ENCODE data around the gene PACRG. TPM values are rescaled to one million over a fixed set of nuclear protein-coding genes. Genes with fewer than 3 reads are reported as not detected.

The PACRG gene
- total RNA-seq, 1 experiment from 2014 or later, result 0.59 TPM

DNA sequence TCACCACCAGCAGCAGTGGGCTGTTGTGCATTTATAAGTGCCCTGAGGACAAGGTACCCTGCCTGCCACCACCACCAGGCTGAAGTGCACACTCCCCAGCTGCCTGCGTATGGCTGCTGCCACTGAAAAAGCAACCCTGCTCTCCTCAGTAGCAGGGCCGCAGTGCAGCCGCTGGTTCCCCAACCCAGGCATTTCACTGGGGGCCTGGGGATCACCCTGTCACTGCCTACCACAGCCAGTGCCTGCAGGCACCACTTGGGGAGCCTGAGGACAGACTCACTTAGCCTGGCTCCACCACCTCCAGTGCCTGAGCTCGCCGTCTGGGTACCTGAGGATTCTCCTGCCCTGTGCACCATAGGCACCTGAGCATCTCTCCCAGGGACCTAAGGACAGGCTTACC lies 215.6 kb downstream of the PACRG start:
- ChIA-PET POLR2A (no interaction called here), CTCF (no interaction called here)
- H3K27me3 ChIP-seq (ENCODE audit: control insufficient read depth, insufficient read depth, low read length), result no peaks in the 10 kb centered on the region
- in situ Hi-C loops (cut with HindIII; ENCODE audit: low pct_unique_long_range_greater_than_20kb, low sequenced_read_pairs) (no loop called here), intact Hi-C loops (cut with micrococcal nuclease; ENCODE audit: unreplicated experiment) (no loop called here)
- H3K9me3 ChIP-seq (ENCODE audit: control insufficient read depth, insufficient read depth, low read depth, low read length), result peaks cover 5% of the 10 kb centered on the region; the same call in 1 of the 2 replicates
- ATAC-seq (no peak), DNase-seq (ENCODE audit: low read depth, low spot score) (no peak)
- no peak overlapping the region for H3K27ac ChIP-seq (ENCODE audit: low read length)
- H3K36me3 ChIP-seq (ENCODE audit: control insufficient read depth, insufficient read depth, low read length), result no peaks in the 10 kb centered on the region
- no peak overlapping the region for H3K4me3 ChIP-seq (ENCODE audit: low read depth in 2 of 2, low read length in 2 of 2)
- TF ChIP-seq, protein P1, sequence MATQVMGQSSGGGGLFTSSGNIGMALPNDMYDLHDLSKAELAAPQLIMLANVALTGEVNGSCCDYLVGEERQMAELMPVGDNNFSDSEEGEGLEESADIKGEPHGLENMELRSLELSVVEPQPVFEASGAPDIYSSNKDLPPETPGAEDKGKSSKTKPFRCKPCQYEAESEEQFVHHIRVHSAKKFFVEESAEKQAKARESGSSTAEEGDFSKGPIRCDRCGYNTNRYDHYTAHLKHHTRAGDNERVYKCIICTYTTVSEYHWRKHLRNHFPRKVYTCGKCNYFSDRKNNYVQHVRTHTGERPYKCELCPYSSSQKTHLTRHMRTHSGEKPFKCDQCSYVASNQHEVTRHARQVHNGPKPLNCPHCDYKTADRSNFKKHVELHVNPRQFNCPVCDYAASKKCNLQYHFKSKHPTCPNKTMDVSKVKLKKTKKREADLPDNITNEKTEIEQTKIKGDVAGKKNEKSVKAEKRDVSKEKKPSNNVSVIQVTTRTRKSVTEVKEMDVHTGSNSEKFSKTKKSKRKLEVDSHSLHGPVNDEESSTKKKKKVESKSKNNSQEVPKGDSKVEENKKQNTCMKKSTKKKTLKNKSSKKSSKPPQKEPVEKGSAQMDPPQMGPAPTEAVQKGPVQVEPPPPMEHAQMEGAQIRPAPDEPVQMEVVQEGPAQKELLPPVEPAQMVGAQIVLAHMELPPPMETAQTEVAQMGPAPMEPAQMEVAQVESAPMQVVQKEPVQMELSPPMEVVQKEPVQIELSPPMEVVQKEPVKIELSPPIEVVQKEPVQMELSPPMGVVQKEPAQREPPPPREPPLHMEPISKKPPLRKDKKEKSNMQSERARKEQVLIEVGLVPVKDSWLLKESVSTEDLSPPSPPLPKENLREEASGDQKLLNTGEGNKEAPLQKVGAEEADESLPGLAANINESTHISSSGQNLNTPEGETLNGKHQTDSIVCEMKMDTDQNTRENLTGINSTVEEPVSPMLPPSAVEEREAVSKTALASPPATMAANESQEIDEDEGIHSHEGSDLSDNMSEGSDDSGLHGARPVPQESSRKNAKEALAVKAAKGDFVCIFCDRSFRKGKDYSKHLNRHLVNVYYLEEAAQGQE (IDR thresholded peaks at IDR 0.05; ENCODE audit: insufficient read depth in 1 of 2, low read depth in 2 of 2, low read length in 1 of 2), result no peak
- TF ChIP-seq POLR2AphosphoS5 (IDR thresholded peaks at IDR 0.05; ENCODE audit: low read depth, low read length), result no peak
- TF ChIP-seq, protein P2, sequence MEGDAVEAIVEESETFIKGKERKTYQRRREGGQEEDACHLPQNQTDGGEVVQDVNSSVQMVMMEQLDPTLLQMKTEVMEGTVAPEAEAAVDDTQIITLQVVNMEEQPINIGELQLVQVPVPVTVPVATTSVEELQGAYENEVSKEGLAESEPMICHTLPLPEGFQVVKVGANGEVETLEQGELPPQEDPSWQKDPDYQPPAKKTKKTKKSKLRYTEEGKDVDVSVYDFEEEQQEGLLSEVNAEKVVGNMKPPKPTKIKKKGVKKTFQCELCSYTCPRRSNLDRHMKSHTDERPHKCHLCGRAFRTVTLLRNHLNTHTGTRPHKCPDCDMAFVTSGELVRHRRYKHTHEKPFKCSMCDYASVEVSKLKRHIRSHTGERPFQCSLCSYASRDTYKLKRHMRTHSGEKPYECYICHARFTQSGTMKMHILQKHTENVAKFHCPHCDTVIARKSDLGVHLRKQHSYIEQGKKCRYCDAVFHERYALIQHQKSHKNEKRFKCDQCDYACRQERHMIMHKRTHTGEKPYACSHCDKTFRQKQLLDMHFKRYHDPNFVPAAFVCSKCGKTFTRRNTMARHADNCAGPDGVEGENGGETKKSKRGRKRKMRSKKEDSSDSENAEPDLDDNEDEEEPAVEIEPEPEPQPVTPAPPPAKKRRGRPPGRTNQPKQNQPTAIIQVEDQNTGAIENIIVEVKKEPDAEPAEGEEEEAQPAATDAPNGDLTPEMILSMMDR (IDR thresholded peaks at IDR 0.05), result no peak
- no TSS peak for BruUV-seq (replicated peaks)
- no peaks in the 10 kb centered on the region for H3K4me1 ChIP-seq (ENCODE audit: control insufficient read depth, insufficient read depth, low read length)

DNA sequence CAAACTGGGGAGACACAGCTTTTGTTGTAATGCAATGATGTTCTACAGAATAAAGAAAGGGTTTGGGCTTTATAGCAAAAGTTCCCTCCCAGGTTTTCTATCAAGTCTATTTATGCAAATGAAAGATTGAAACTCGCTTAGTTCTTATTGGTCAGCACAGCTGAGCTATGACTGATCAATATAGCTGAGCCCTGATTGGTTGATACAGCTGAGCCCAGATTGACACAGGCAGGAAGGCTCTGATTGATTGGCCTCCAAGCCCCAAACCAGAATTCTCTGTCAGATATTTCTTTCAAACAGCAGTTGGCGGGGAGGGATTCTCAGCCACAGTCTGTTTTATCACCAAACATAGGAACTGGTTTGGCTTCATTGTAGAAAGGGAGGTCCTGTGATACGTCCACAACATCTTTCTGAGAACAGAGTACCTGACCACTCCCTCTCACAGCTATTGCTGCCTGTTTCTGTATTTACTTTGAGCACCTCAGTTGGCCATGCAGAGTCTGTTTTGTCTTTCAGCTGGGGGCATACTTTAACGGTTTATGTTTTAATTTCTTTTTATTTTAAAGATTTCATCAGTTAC lies 223.5 kb downstream of the PACRG start:
- TF ChIP-seq, protein P2 (IDR thresholded peaks at IDR 0.05), result no peak
- TF ChIP-seq, protein P1 (IDR thresholded peaks at IDR 0.05; ENCODE audit: insufficient read depth in 1 of 2, low read depth in 2 of 2, low read length in 1 of 2), result no peak
- no peak for TF ChIP-seq TCF7L2 (IDR thresholded peaks at IDR 0.05; ENCODE audit: low read depth, low read length)
- no peak for TF ChIP-seq POLR2AphosphoS5 (IDR thresholded peaks at IDR 0.05; ENCODE audit: low read depth, low read length)
- no peak for TF ChIP-seq SIN3A (IDR thresholded peaks at IDR 0.05; ENCODE audit: borderline replicate concordance, insufficient read depth, low read depth, low read length)

More for the DNA sequence above, 223.5 kb downstream of the PACRG start:
- intact Hi-C loops (cut with micrococcal nuclease; ENCODE audit: unreplicated experiment), result no loop called here
- no peak overlapping the region for H3K27ac ChIP-seq (ENCODE audit: low read length)
- H3K9me3 ChIP-seq (ENCODE audit: control insufficient read depth, insufficient read depth, low read depth, low read length), result no peaks in the 10 kb centered on the region
- ATAC-seq (no peak), DNase-seq (ENCODE audit: low read depth, low spot score) (no peak)
- H3K4me3 ChIP-seq (ENCODE audit: low read depth in 2 of 2, low read length in 2 of 2), result no peak overlapping the region
- CTCF ChIA-PET, result no interaction called here
- H3K27me3 ChIP-seq (ENCODE audit: control insufficient read depth, insufficient read depth, low read length), result no peaks in the 10 kb centered on the region
- no peaks in the 10 kb centered on the region for H3K36me3 ChIP-seq (ENCODE audit: control insufficient read depth, insufficient read depth, low read length)
- in situ Hi-C loops (cut with HindIII; ENCODE audit: low pct_unique_long_range_greater_than_20kb, low sequenced_read_pairs), result no loop called here
- H3K4me1 ChIP-seq (ENCODE audit: control insufficient read depth, insufficient read depth, low read length), result no peaks in the 10 kb centered on the region
- no TSS peak for BruUV-seq (replicated peaks)
- POLR2A ChIA-PET, result no interaction called here
